DOHH2 (cell line): ENCODE measurements around the gene CX3CL1.
"Not testable (repeated sequence)": the region's sequence is repeated elsewhere in the genome, so short reads cannot be mapped to it uniquely, and the experiment has no call there.

Experiments used
- H3F3A ChIP-seq: fragments of 200-600 bp; sonication (generic), shearing (Covaris generic); 2 replicates; pipeline ENCODE4 v1.6.0; 2016; ENCODE audit warnings: antibody characterized with exemption, mild to moderate bottlenecking; ENCODE audit not compliant: control insufficient read depth, insufficient read depth
- H3K27ac ChIP-seq: fragments of 200-600 bp; sonication (generic); 2 replicates; pipeline ENCODE4 v1.5.1; 2014; ENCODE audit warnings: low read depth, mild to moderate bottlenecking, low read length, moderate library complexity
- H3K27me3 ChIP-seq: fragments of 200-600 bp; sonication (generic); 2 replicates; pipeline ENCODE4 v1.6.1; 2014; ENCODE audit warnings: mild to moderate bottlenecking, low read length, mixed read lengths; ENCODE audit not compliant: control insufficient read depth
- H3K36me3 ChIP-seq: fragments of 200-600 bp; sonication (generic); 2 replicates; pipeline ENCODE4 v1.6.1; 2014; ENCODE audit warnings: mild to moderate bottlenecking, low read length, moderate library complexity, mixed read lengths; ENCODE audit not compliant: control insufficient read depth
- H3K4me1 ChIP-seq: fragments of 200-600 bp; sonication (generic); 2 replicates; pipeline ENCODE4 v1.6.1; 2014; ENCODE audit warnings: mild to moderate bottlenecking, low read length, mixed read lengths; ENCODE audit not compliant: control insufficient read depth
- H3K4me2 ChIP-seq: fragments of 200-600 bp; sonication (generic); 2 replicates; pipeline ENCODE4 v1.6.0; 2014; ENCODE audit warnings: mild to moderate bottlenecking, low read length, moderate library complexity
- H3K4me3 ChIP-seq: fragments of 200-600 bp; sonication (generic); 2 replicates; pipeline ENCODE4 v1.5.1; 2014; ENCODE audit warnings: mild to moderate bottlenecking, low read length, mixed read lengths
- H3K79me2 ChIP-seq: fragments of 200-600 bp; sonication (generic); 2 replicates; pipeline ENCODE4 v1.6.1; 2014; ENCODE audit warnings: mild to moderate bottlenecking, low read length, mixed read lengths; ENCODE audit not compliant: control insufficient read depth
- H3K9me2 ChIP-seq: fragments of 200-600 bp; sonication (generic); replicated peaks from 2 replicates; pipeline ENCODE4 v1.6.1; 2014; ENCODE audit warnings: mild to moderate bottlenecking, low read length, mixed read lengths; ENCODE audit not compliant: control insufficient read depth
- H3K9me3 ChIP-seq: fragments of 200-600 bp; sonication (generic); 2 replicates; pipeline ENCODE4 v1.6.1; 2014; ENCODE audit warnings: antibody characterized with exemption, low read length, mixed read lengths; ENCODE audit not compliant: control insufficient read depth, insufficient read depth
- H4K20me1 ChIP-seq: fragments of 200-600 bp; sonication (generic); 2 replicates; pipeline ENCODE4 v1.6.0; 2014; ENCODE audit warnings: low read depth, mild to moderate bottlenecking, antibody characterized with exemption, low read length, moderate library complexity; ENCODE audit not compliant: control insufficient read depth, insufficient read depth
- EZH2phosphoT487 ChIP-seq: fragments of 200-600 bp; sonication (generic); IDR thresholded peaks from 2 replicates; pipeline ENCODE4 v1.6.1; 2017; ENCODE audit warnings: borderline replicate concordance, mild to moderate bottlenecking, antibody characterized with exemption, low read length, moderate library complexity, mixed read lengths
- TF ChIP-seq, protein P1 (sequence below): fragments of 200-600 bp; sonication (generic); IDR thresholded peaks from one replicate; pipeline ENCODE4 v1.5.1; 2014; ENCODE audit warnings: antibody characterized with exemption, mild to moderate bottlenecking, low read depth, low read length; ENCODE audit not compliant: poor library complexity, severe bottlenecking

Gene CX3CL1

DNA sequence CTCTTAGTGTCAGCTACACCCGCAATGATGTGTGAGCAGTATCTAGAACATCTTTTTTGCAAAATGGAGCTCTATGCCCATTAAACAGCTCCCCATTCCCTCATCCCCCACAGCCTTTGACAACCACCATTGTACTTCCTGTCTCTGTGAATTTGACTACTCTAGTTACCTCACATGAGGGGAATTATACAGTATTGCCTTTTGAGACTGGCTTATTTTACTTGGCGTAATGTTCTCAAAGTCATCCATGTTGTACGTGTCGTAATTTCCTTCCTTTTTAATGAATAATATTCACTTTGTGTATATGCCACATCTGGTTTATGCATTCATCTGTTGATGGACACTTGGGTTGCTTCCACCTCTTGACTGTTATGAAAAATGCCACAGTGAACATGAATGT is 36.9 kb upstream of the CX3CL1 start:
- Histone ChIP-seq H4K20me1 (no peaks in the 10 kb centered on the region), H3K9me3 (0 out of 2 replicates have a peak, but pooled peaks cover 3% of the 10 kb centered on the region), H3K36me3 (no peaks in the 10 kb centered on the region), H3F3A (no peaks in the 10 kb centered on the region), H3K9me2 (no peaks in the 10 kb centered on the region), H3K27ac (no peak overlapping the region), H3K27me3 (peaks cover 27% of the 10 kb centered on the region), H3K4me2 (no peak overlapping the region), H3K4me3 (no peak overlapping the region), H3K79me2 (no peaks in the 10 kb centered on the region), H3K4me1 (no peaks in the 10 kb centered on the region)
- TF ChIP-seq EZH2phosphoT487 = no peak
- TF ChIP-seq, protein P1, sequence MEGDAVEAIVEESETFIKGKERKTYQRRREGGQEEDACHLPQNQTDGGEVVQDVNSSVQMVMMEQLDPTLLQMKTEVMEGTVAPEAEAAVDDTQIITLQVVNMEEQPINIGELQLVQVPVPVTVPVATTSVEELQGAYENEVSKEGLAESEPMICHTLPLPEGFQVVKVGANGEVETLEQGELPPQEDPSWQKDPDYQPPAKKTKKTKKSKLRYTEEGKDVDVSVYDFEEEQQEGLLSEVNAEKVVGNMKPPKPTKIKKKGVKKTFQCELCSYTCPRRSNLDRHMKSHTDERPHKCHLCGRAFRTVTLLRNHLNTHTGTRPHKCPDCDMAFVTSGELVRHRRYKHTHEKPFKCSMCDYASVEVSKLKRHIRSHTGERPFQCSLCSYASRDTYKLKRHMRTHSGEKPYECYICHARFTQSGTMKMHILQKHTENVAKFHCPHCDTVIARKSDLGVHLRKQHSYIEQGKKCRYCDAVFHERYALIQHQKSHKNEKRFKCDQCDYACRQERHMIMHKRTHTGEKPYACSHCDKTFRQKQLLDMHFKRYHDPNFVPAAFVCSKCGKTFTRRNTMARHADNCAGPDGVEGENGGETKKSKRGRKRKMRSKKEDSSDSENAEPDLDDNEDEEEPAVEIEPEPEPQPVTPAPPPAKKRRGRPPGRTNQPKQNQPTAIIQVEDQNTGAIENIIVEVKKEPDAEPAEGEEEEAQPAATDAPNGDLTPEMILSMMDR = no peak

DNA sequence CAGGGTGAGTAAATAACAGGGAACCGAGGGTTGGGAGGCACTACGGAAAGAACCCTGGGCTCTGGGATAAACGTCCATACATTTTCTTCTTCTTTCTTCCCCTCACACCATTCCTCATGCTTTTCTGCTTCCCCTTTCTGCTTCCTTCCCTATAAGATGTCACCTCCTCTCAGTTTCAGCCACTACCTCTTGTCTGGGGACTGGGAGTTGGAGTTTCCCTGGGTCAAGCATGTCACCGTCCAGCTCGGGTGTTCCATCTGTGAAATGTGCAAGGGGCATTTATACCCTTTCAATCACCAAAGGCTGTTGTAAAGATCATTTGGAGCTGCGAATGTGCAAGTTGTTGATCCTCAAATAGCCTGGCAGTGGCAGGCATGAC is 31.2 kb upstream of the CX3CL1 start:
- TF ChIP-seq, protein P1 = no peak
- TF ChIP-seq EZH2phosphoT487 = no peak
- Histone ChIP-seq H3K36me3 (no peaks in the 10 kb centered on the region), H3K79me2 (no peaks in the 10 kb centered on the region), H3K9me3 (0 out of 2 replicates have a peak, but pooled peaks cover 3% of the 10 kb centered on the region), H3K9me2 (no peaks in the 10 kb centered on the region), H3K4me1 (no peaks in the 10 kb centered on the region), H3K4me3 (no peak overlapping the region), H4K20me1 (no peaks in the 10 kb centered on the region), H3F3A (no peaks in the 10 kb centered on the region), H3K27me3 (peaks cover 55% of the 10 kb centered on the region), H3K27ac (no peak overlapping the region), H3K4me2 (no peak overlapping the region)

DNA sequence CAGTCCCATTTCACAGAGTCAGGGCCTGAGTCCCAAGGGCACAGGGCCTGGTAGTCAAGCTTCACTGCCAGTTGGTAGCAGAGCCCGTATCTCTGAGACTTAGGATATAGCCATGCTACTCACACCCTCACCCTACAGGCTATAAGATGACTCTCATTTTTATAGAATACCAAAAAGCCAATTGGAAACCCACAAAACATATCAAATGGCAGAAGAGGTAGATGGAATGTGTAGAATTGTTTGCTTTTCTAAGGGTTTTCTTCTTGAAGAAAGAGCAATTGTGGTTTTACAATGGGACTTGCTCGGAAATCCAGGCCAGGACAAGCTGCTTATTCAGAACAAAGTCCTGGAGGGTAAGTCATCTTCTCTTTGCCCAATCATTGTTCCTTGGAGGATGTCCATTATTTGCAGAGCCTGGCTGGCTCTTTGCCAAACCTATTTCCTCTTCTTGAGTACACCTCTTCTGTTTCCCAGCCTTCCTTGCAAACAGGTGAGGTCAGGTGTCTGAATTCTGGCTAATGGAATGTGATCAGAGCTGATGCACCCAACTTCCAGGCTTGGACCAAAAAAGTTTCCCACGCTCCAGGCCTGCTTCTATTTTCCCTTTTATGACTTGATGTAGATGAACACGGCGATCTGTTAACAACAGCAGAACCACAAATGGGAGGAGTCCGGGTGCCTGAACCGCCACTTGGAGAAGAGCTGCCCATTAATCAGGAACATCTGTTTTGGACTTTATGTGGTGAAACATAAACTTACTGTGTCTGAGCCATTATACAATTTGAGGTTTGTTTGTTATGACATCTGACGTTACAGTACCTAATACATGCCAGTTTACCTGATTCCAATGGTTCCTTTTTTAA is 30.6 kb upstream of the CX3CL1 start:
- Histone ChIP-seq H4K20me1 (no peaks in the 10 kb centered on the region), H3K79me2 (no peaks in the 10 kb centered on the region), H3K27me3 (peaks cover 61% of the 10 kb centered on the region), H3K4me2 (no peak overlapping the region), H3K27ac (no peak overlapping the region), H3F3A (no peaks in the 10 kb centered on the region), H3K9me2 (no peaks in the 10 kb centered on the region), H3K9me3 (0 out of 2 replicates have a peak, but pooled peaks cover 3% of the 10 kb centered on the region), H3K4me3 (no peak overlapping the region), H3K4me1 (no peaks in the 10 kb centered on the region), H3K36me3 (no peaks in the 10 kb centered on the region)
- TF ChIP-seq, protein P1 = no peak
- no peak for TF ChIP-seq EZH2phosphoT487

DNA sequence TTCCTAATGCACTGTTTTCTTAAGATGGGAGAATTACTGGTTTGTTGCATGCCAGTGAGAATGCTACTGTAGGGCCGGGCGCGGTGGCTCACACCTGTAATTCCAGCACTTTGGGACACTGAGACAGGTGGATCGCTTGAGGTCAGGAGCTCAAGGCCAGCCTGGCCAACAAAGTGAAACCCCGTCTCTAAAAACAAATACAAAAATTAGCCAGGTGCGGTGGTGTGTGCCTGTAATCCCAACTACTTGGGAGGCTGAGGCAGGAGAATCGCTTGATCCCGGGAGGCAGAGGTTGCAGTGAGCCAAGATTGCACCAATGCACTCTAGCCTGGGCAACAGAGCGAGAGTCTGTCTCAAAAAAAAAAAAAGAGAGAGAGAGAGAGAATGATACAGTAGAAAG is 29.7 kb upstream of the CX3CL1 start:
- H3K4me3 ChIP-seq, H3K9me3 ChIP-seq, H3K36me3 ChIP-seq, H3K4me1 ChIP-seq, H4K20me1 ChIP-seq, H3K9me2 ChIP-seq, H3K4me2 ChIP-seq, H3K27ac ChIP-seq, H3K79me2 ChIP-seq, H3F3A ChIP-seq: not testable (repeated sequence)
- peaks cover 70% of the 10 kb centered on the region for H3K27me3 ChIP-seq
